ENCODE measurements around the gene FIZ1.

DNA sequence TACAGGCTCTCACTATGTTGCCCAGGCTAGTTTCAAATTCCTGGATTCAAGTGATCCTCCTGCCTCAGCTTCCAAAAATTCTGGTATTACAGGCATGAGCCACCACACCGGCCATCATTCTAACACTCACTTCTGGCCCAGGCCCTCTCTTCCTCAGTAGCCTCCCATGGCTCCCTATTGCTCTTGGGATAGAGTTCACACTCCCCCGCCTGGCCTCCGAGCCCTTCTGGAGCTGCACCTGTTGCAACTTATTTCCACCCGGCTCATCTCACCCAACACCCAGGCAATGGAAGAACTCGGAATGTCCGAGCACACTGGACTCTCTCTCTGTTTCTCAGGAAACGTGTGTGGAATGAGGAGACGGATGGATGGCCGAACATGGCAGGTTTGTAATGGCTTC is 45.0 kb downstream of the FIZ1 start:
- TF ChIP-seq, protein P1, sequence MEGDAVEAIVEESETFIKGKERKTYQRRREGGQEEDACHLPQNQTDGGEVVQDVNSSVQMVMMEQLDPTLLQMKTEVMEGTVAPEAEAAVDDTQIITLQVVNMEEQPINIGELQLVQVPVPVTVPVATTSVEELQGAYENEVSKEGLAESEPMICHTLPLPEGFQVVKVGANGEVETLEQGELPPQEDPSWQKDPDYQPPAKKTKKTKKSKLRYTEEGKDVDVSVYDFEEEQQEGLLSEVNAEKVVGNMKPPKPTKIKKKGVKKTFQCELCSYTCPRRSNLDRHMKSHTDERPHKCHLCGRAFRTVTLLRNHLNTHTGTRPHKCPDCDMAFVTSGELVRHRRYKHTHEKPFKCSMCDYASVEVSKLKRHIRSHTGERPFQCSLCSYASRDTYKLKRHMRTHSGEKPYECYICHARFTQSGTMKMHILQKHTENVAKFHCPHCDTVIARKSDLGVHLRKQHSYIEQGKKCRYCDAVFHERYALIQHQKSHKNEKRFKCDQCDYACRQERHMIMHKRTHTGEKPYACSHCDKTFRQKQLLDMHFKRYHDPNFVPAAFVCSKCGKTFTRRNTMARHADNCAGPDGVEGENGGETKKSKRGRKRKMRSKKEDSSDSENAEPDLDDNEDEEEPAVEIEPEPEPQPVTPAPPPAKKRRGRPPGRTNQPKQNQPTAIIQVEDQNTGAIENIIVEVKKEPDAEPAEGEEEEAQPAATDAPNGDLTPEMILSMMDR (IDR thresholded peaks at IDR 0.05), result no peak
- TF ChIP-seq POLR2A (IDR thresholded peaks at IDR 0.05), result no peak

Data from thyroid gland (tissue), 4 donors.